ENCODE results near the gene ADCY7. TPM values are rescaled to one million over a fixed set of nuclear protein-coding genes. Genes with fewer than 3 reads are reported as not detected.

The ADCY7 gene
- total RNA-seq, 1 donor from 2014 or later: 16.7 TPM

GRCh38 chr16:50311134-50311528 is 44.8 kb downstream of the ADCY7 start:
- no peak overlapping the region for H3K27ac Mint-ChIP-seq (ENCODE audit: unreplicated experiment)
- peaks cover 9% of the 10 kb centered on the region for H3K4me1 Mint-ChIP-seq (ENCODE audit: low read depth, unreplicated experiment)
- H3K36me3 Mint-ChIP-seq (ENCODE audit: unreplicated experiment): no peaks in the 10 kb centered on the region
- no peak overlapping the region for H3K4me3 Mint-ChIP-seq (ENCODE audit: unreplicated experiment)
- TF ChIP-seq CTCF (IDR thresholded peaks at IDR 0.05; ENCODE audit: partially characterized antibody, unreplicated experiment): no peak
- peaks cover 4% of the 10 kb centered on the region for H3K27me3 Mint-ChIP-seq (ENCODE audit: unreplicated experiment)
- peaks cover 8% of the 10 kb centered on the region for H3K9me3 Mint-ChIP-seq (ENCODE audit: unreplicated experiment)
- DNase-seq: no peak

GRCh38 chr16:50311891-50312501 is 45.6 kb downstream of the ADCY7 start:
- no peak for DNase-seq
- no peaks in the 10 kb centered on the region for H3K36me3 Mint-ChIP-seq (ENCODE audit: unreplicated experiment)
- H3K27me3 Mint-ChIP-seq (ENCODE audit: unreplicated experiment): peaks cover 4% of the 10 kb centered on the region
- H3K4me3 Mint-ChIP-seq (ENCODE audit: unreplicated experiment): no peak overlapping the region
- peaks cover 9% of the 10 kb centered on the region for H3K4me1 Mint-ChIP-seq (ENCODE audit: low read depth, unreplicated experiment)
- no peak for TF ChIP-seq CTCF (IDR thresholded peaks at IDR 0.05; ENCODE audit: partially characterized antibody, unreplicated experiment)
- peaks cover 7% of the 10 kb centered on the region for H3K9me3 Mint-ChIP-seq (ENCODE audit: unreplicated experiment)
- H3K27ac Mint-ChIP-seq (ENCODE audit: unreplicated experiment): no peak overlapping the region

GRCh38 chr16:50313596-50314478 is 47.5 kb downstream of the ADCY7 start:
- Mint-ChIP-seq H3K27ac (ENCODE audit: unreplicated experiment) (no peak overlapping the region), H3K9me3 (ENCODE audit: unreplicated experiment) (peaks cover 7% of the 10 kb centered on the region), H3K36me3 (ENCODE audit: unreplicated experiment) (no peaks in the 10 kb centered on the region), H3K4me3 (ENCODE audit: unreplicated experiment) (no peak overlapping the region), H3K27me3 (ENCODE audit: unreplicated experiment) (peaks cover 4% of the 10 kb centered on the region), H3K4me1 (ENCODE audit: low read depth, unreplicated experiment) (peaks cover 9% of the 10 kb centered on the region)
- TF ChIP-seq CTCF (IDR thresholded peaks at IDR 0.05; ENCODE audit: partially characterized antibody, unreplicated experiment): no peak
- DNase-seq: no peak

- DNase-seq: no peak
- Mint-ChIP-seq H3K4me3 (ENCODE audit: unreplicated experiment) (no peak overlapping the region), H3K36me3 (ENCODE audit: unreplicated experiment) (no peaks in the 10 kb centered on the region), H3K4me1 (ENCODE audit: low read depth, unreplicated experiment) (peaks cover 8% of the 10 kb centered on the region), H3K27me3 (ENCODE audit: unreplicated experiment) (peaks cover 4% of the 10 kb centered on the region), H3K9me3 (ENCODE audit: unreplicated experiment) (peaks cover 7% of the 10 kb centered on the region), H3K27ac (ENCODE audit: unreplicated experiment) (peak overlapping the region; percentile 29)
- no peak for TF ChIP-seq CTCF (IDR thresholded peaks at IDR 0.05; ENCODE audit: partially characterized antibody, unreplicated experiment)
Measured at GRCh38 chr16:50314665-50315064, 48.3 kb downstream of the ADCY7 start.

Data from glutamatergic neuron (in vitro differentiated cells).